Measurements from ENCODE around the gene RWDD2A.

The RWDD2A gene

DNA sequence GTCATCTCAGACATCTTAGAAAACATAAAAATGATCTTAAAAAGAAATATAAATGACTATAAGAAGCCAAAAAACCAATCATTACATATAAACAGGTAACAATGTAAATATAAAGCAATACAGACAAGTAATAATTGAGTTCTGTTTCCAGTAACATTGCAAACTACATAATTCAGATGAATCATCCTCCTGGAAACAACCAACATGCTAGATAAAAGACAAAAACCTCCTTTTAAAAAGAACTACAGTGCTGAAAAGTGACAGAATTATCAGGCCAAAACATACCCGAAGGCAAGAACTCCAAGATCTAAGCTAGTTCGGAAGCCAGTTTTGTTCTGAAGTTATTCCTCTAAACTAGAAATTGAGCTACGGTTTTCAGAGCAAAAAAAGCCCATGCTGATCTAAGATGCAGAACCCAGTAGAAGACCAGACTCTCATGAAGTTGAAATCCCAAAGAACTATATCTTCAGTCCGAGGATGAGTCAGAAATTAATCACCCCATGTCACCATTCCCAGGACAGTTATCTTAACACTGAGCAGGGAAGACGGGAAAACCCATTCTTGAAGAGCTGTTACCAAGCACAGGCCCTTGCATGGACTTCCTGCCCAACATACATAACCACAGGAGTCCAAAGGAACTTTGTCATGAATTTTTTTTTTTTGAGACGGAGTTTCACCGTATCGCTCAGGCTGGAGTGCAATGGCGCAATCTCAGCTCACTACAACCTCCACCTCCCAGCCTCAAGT lies 9.9 kb upstream of the RWDD2A start:
- no peak for TF ChIP-seq GATA3 (IDR thresholded peaks at IDR 0.05; ENCODE audit: low read depth, low read length)
- no peak for TF ChIP-seq GATA2 (IDR thresholded peaks at IDR 0.05; ENCODE audit: low read depth, low read length)

GRCh38 chr6:83185096-83185495 lies 8.1 kb upstream of the RWDD2A start:
- TF ChIP-seq GATA2 (IDR thresholded peaks at IDR 0.05; ENCODE audit: low read depth, low read length): no peak
- TF ChIP-seq GATA3 (IDR thresholded peaks at IDR 0.05; ENCODE audit: low read depth, low read length): no peak

DNA sequence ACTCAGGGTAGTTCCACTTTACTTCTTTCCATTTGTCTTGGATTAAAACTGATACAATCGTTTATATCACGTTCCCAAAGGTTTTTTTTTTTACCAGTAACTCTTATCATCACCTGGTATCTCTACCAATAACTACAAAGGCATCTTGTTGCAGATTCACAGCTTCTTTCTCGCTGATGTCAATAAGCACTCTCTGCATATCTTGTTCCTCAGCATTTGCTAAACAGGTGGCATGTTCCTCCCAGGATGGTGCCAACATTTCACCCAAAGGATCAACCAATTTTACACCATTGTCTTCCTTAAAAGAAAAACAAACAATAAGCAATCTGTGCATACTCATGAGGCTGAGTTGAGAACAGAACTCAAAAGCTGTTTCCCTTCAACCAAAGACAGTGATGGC lies 4.7 kb upstream of the RWDD2A start:
- TF ChIP-seq GATA2 (IDR thresholded peaks at IDR 0.05; ENCODE audit: low read depth, low read length) (no peak), GATA3 (IDR thresholded peaks at IDR 0.05; ENCODE audit: low read depth, low read length) (no peak)

- TF ChIP-seq GATA2 (IDR thresholded peaks at IDR 0.05; ENCODE audit: low read depth, low read length) (no peak), GATA3 (IDR thresholded peaks at IDR 0.05; ENCODE audit: low read depth, low read length) (no peak)
Measured at GRCh38 chr6:83190626-83191025, 2.5 kb upstream of the RWDD2A start.

GRCh38 chr6:83192456-83192855 lies 701 bp upstream of the RWDD2A start:
- TF ChIP-seq GATA2 (IDR thresholded peaks at IDR 0.05; ENCODE audit: low read depth, low read length): no peak
- no peak for TF ChIP-seq GATA3 (IDR thresholded peaks at IDR 0.05; ENCODE audit: low read depth, low read length)

GRCh38 chr6:83193747-83194566 lies 800 bp downstream of the RWDD2A start:
- TF ChIP-seq GATA3 (IDR thresholded peaks at IDR 0.05; ENCODE audit: low read depth, low read length) (no peak), GATA2 (IDR thresholded peaks at IDR 0.05; ENCODE audit: low read depth, low read length) (no peak)

DNA sequence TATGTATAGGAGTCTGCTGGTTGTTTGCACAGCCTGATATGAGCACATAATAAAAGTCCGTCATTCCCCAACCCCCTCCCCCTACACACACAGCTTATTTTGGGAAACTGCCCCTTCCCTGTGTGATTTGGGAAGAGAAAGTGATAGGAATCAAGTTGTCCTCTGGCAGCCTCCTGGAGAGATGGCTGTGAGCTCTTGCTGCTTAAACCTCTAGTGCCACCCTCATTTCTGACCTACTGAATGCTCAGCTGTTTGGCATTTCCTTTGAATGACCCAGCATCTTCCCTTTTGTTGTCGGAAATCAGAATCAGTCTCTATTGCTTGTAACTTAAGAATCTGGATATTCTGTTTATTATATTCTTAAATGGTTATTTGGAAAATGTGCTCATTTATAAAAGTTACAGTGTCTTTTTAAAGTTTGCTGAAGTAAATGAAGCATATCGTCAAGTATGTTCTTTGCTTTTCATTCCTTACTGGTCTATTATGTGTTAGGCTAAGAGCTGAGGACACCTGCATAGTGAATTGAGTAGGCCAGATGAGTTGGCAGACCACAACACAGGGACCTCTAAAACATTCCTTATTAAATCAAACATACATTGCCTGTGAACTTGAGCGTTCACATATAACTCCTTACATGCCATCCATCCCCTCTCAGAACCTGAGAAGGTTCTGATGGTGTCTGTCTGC lies 5.5 kb downstream of the RWDD2A start:
- TF ChIP-seq GATA2 (IDR thresholded peaks at IDR 0.05; ENCODE audit: low read depth, low read length) (no peak), GATA3 (IDR thresholded peaks at IDR 0.05; ENCODE audit: low read depth, low read length) (no peak)

- no peak for TF ChIP-seq GATA3 (IDR thresholded peaks at IDR 0.05; ENCODE audit: low read depth, low read length)
- no peak for TF ChIP-seq GATA2 (IDR thresholded peaks at IDR 0.05; ENCODE audit: low read depth, low read length)
Measured at GRCh38 chr6:83199173-83199862, 6.2 kb downstream of the RWDD2A start.

DNA sequence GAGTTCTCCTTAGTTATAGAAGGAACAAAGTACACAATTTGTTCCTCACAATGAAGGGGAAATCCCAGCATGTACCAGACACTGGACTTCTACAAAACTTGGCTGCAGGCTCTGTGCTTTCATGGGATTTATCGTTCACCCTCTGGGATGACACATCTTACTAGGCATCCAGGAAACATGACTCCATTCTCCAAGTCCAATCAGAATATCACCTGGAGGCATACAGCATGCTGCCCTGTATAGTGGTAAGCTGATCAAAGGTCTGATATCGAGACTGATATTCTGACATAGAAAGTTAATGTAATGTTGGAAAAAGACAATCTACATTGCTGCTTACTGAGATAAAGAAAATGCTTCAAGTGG lies 6.7 kb downstream of the RWDD2A start:
- TF ChIP-seq GATA3 (IDR thresholded peaks at IDR 0.05; ENCODE audit: low read depth, low read length) (no peak), GATA2 (IDR thresholded peaks at IDR 0.05; ENCODE audit: low read depth, low read length) (no peak)

DNA sequence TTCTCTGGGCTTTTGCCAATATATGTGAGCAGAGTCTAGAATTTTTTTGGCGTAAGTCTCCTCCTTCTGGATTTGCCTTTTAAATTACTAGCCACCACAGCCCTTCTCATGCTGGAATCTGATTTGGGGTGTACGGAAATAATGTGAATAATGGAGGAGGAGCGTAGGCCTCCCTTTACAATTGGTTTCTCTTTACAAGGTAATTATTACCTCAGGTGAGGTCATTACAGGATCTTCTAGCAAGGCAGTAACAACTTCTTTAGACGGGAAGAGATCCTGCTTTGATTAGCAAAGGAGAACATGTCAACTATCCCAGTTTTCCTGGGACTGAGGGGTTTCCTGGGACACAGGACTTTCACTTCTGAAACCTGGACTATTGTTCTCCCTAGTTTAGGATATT lies 8.9 kb downstream of the RWDD2A start:
- TF ChIP-seq GATA3 (IDR thresholded peaks at IDR 0.05; ENCODE audit: low read depth, low read length) (no peak), GATA2 (IDR thresholded peaks at IDR 0.05; ENCODE audit: low read depth, low read length) (no peak)

DNA sequence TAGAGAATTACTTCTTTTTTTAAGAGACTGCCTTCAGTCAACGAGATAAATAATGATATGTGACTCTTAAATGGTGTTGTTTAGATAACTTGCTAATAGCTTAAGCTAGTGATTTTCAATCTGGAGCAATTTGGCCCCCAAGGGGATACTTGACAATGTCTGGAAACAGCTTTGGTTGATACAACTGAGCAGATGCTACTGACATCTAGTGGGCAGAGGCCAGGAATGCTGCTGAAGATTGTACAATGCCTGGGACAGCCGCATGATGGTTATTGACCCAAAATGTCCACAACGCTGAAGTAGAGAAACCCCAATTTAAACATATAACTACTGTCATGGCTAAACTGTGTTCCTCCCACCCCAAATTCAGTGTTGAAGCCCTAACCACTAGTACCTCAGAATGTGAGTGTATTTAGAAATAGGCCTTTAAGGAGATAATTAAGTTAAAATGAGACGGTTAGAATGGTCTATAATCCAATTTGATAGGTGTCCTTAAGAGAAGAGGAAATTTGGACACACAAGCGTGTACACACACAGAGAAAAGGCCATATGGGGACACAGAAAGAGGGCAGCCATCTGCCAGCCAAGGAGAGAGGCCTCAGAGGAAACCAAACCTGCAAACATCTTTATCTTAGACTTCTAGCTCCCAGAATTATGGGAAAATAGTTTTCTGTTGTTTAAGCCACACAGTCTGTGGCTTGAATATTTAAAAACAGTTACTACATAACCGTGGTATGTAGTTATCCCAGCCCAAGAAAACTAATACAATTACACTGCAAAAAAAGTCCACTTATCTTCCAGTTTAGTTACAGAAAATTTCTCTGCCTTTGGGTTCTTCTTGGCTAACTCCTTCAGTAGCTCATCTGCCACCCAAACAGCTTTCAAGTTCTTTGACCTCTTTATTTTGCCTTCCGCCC lies 22.2 kb downstream of the RWDD2A start:
- TF ChIP-seq GATA3 (IDR thresholded peaks at IDR 0.05; ENCODE audit: low read depth, low read length) (no peak), GATA2 (IDR thresholded peaks at IDR 0.05; ENCODE audit: low read depth, low read length) (no peak)

DNA sequence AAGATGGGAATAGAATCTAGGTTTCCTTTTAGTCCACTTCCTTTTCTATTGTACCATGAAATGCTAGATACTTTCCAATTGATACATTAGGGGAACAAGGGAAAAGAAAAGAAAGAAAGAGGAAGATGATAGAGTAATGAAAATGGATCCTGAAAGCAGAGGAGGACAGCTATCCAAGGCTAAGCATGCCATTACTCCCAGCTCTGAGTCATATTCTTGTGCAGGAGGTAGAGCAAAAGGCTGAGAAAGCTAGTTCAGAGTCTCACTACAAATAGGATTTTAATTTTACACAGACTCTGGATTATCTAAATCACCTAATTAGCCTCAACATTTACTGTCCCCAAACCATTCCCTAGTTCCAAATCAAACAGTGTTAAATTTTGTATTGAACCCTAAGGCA lies 23.6 kb downstream of the RWDD2A start:
- no peak for TF ChIP-seq GATA2 (IDR thresholded peaks at IDR 0.05; ENCODE audit: low read depth, low read length)
- no peak for TF ChIP-seq GATA3 (IDR thresholded peaks at IDR 0.05; ENCODE audit: low read depth, low read length)

DNA sequence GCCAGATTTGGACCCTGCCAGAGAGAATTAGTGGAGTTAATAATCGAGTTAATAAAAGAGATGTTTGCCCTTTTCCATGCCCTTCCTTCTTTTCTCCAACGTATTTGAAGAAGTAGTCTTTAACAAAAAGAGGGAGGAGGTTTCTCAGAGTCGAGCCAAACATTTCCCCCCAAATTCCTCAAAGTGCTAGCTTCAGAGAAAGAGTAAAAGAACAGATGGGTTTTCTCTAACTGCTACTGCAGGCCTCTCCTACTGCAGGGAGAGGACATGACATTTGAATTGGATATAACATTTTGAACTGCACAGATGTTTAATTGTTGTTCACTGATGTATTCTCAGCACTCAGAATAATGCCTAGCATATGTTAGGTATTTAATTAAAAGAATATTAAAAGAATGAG lies 25.5 kb downstream of the RWDD2A start:
- TF ChIP-seq GATA2 (IDR thresholded peaks at IDR 0.05; ENCODE audit: low read depth, low read length) (no peak), GATA3 (IDR thresholded peaks at IDR 0.05; ENCODE audit: low read depth, low read length) (no peak)

Measured in SH-SY5Y (cell line).